Caki2 (cell line): ENCODE results near the gene CRYL1. TPM values are rescaled to one million over a fixed set of nuclear protein-coding genes. Genes with fewer than 3 reads are reported as not detected.

Experiments
- DNase-seq: peaks from one replicate; pipeline ENCODE4 v3.0.0-alpha.2; 2015; ENCODE audit warnings: low read depth
- in situ Hi-C: cut with HindIII; loops from 2 replicates; pipeline ENCODE4 v1.10.0; 2016; ENCODE audit warnings: low sequenced_read_pairs, low pct_unique_long_range_greater_than_20kb, mixed read lengths
- total RNA-seq: library from RNA; depleted of rRNA; stranded (reverse); fragments of >200 nt; shearing (Covaris generic); gene quantifications from 2 replicates; pipeline ENCODE4 v1.2.3, GENCODE V29; 2014; ENCODE audit warnings: low replicate concordance

CRYL1 gene
- total RNA-seq, 1 experiment from 2014 or later: 42.9 TPM

- in situ Hi-C loops: loop anchor here (25.0 kb wide), 1 partner anchor 313 kb away; the partner anchor contains the start of gene GJB2
- DNase-seq: no peak
Measured at GRCh38 chr13:20499986-20500385, 25.7 kb downstream of the CRYL1 start.

GRCh38 chr13:20498659-20499058 is 27.0 kb downstream of the CRYL1 start:
- no peak for DNase-seq
- in situ Hi-C loops: loop anchor here (25.0 kb wide), 1 partner anchor 311 kb away; the partner anchor contains the start of gene GJB2

GRCh38 chr13:20498129-20498528 is 27.5 kb downstream of the CRYL1 start:
- DNase-seq: no peak
- in situ Hi-C loops: loop anchor here (25.0 kb wide), 1 partner anchor 311 kb away; the partner anchor contains the start of gene GJB2

GRCh38 chr13:20497006-20497775 is 28.5 kb downstream of the CRYL1 start:
- in situ Hi-C loops: loop anchor here (25.0 kb wide), 1 partner anchor 310 kb away; the partner anchor contains the start of gene GJB2
- no peak for DNase-seq

GRCh38 chr13:20495087-20496023 is 30.3 kb downstream of the CRYL1 start:
- in situ Hi-C loops: loop anchor here (25.0 kb wide), 1 partner anchor 308 kb away; the partner anchor contains the start of gene GJB2
- peak; percentile 40 for DNase-seq

- no peak for DNase-seq
Measured at GRCh38 chr13:20494656-20495055, 31.0 kb downstream of the CRYL1 start.

GRCh38 chr13:20492641-20493040 is 33.0 kb downstream of the CRYL1 start:
- in situ Hi-C loops: loop anchor here (25.0 kb wide), 1 partner anchor 305 kb away; the partner anchor contains the start of gene GJB2
- no peak for DNase-seq

More at GRCh38 chr13:20494656-20495055, 31.0 kb downstream of the CRYL1 start:
- in situ Hi-C loops: loop anchor here (25.0 kb wide), 1 partner anchor 307 kb away; the partner anchor contains the start of gene GJB2

GRCh38 chr13:20491926-20492435 is 33.7 kb downstream of the CRYL1 start:
- in situ Hi-C loops: loop anchor here (25.0 kb wide), 1 partner anchor 305 kb away; the partner anchor contains the start of gene GJB2
- DNase-seq: no peak

GRCh38 chr13:20489185-20489820 is 36.4 kb downstream of the CRYL1 start:
- no peak for DNase-seq
- in situ Hi-C loops: loop anchor here (25.0 kb wide), 1 partner anchor 302 kb away; the partner anchor contains the start of gene GJB2

- DNase-seq: no peak
- in situ Hi-C loops: loop anchor here (25.0 kb wide), 1 partner anchor 301 kb away; the partner anchor contains the start of gene GJB2
Measured at GRCh38 chr13:20487927-20488326, 37.7 kb downstream of the CRYL1 start.

- in situ Hi-C loops: loop anchor here (25.0 kb wide), 1 partner anchor 295 kb away; the partner anchor contains the start of gene GJB2
- no peak for DNase-seq
Measured at GRCh38 chr13:20482787-20483186, 42.9 kb downstream of the CRYL1 start.

GRCh38 chr13:20482275-20482761 is 43.3 kb downstream of the CRYL1 start:
- DNase-seq: no peak
- in situ Hi-C loops: loop anchor here (25.0 kb wide), 1 partner anchor 295 kb away; the partner anchor contains the start of gene GJB2

- DNase-seq: no peak
Measured at GRCh38 chr13:20477394-20477793, 48.3 kb downstream of the CRYL1 start.

GRCh38 chr13:20475927-20476691 is 49.5 kb downstream of the CRYL1 start:
- in situ Hi-C loops: loop anchor here (25.0 kb wide), 1 partner anchor 289 kb away; the partner anchor contains the start of gene GJB2
- no peak for DNase-seq

More at GRCh38 chr13:20477394-20477793, 48.3 kb downstream of the CRYL1 start:
- in situ Hi-C loops: loop anchor here (25.0 kb wide), 1 partner anchor 290 kb away; the partner anchor contains the start of gene GJB2

GRCh38 chr13:20474515-20474914 is 51.1 kb downstream of the CRYL1 start:
- in situ Hi-C loops: no loop called here
- no peak for DNase-seq

GRCh38 chr13:20473888-20474287 is 51.8 kb downstream of the CRYL1 start:
- no peak for DNase-seq
- in situ Hi-C loops: no loop called here
